Nephron progenitor cell (in vitro differentiated cells): Measurements from ENCODE around the gene CERK.

ENCODE experiments used
- DNase-seq: peaks from one replicate; pipeline ENCODE4 v3.0.0; 2021
- H3K27ac Mint-ChIP-seq: 2 replicates; pipeline ENCODE4 v1.8.0; 2021; ENCODE audit warnings: mild to moderate bottlenecking, moderate library complexity, mixed read lengths
- H3K27me3 Mint-ChIP-seq: 2 replicates; pipeline ENCODE4 v1.8.0; 2021; ENCODE audit warnings: mild to moderate bottlenecking, low read depth, mixed read lengths; ENCODE audit not compliant: poor library complexity
- H3K36me3 Mint-ChIP-seq: 2 replicates; pipeline ENCODE4 v1.8.0; 2021; ENCODE audit warnings: low read depth, mixed read lengths
- H3K4me1 Mint-ChIP-seq: 2 replicates; pipeline ENCODE4 v1.8.0; 2021; ENCODE audit warnings: mixed read lengths
- H3K4me3 Mint-ChIP-seq: 2 replicates; pipeline ENCODE4 v1.8.0; 2021; ENCODE audit warnings: mild to moderate bottlenecking, moderate library complexity, mixed read lengths
- H3K9me3 Mint-ChIP-seq: 2 replicates; pipeline ENCODE4 v1.8.0; 2021; ENCODE audit warnings: mild to moderate bottlenecking, moderate library complexity, mixed read lengths
- CTCF ChIP-seq: fragments of 200-600 bp; sonication (generic); IDR thresholded peaks from 2 replicates; pipeline ENCODE4 v1.5.0; 2021; ENCODE audit warnings: antibody characterized with exemption

CERK gene

GRCh38 chr22:46757104-46757503, 19.1 kb upstream of the CERK start:
- TF ChIP-seq CTCF, result no peak
- Mint-ChIP-seq H3K36me3 (peaks cover 26% of the 10 kb centered on the region), H3K27ac (no peak overlapping the region), H3K9me3 (peaks cover 20% of the 10 kb centered on the region), H3K4me1 (peaks cover 26% of the 10 kb centered on the region), H3K27me3 (peaks cover 3% of the 10 kb centered on the region), H3K4me3 (no peak overlapping the region)
- no peak for DNase-seq

GRCh38 chr22:46756097-46756496, 18.0 kb upstream of the CERK start:
- H3K27ac Mint-ChIP-seq, result no peak overlapping the region
- peaks cover 20% of the 10 kb centered on the region for H3K9me3 Mint-ChIP-seq
- no peak for DNase-seq
- H3K27me3 Mint-ChIP-seq, result peaks cover 3% of the 10 kb centered on the region
- H3K4me1 Mint-ChIP-seq, result peaks cover 22% of the 10 kb centered on the region
- H3K36me3 Mint-ChIP-seq, result peaks cover 26% of the 10 kb centered on the region
- H3K4me3 Mint-ChIP-seq, result no peak overlapping the region
- TF ChIP-seq CTCF, result no peak

GRCh38 chr22:46755525-46755924, 17.5 kb upstream of the CERK start:
- no peak for TF ChIP-seq CTCF
- no peak for DNase-seq
- H3K4me1 Mint-ChIP-seq, result peaks cover 22% of the 10 kb centered on the region
- H3K27me3 Mint-ChIP-seq, result peaks cover 3% of the 10 kb centered on the region
- H3K9me3 Mint-ChIP-seq, result peaks cover 20% of the 10 kb centered on the region
- H3K27ac Mint-ChIP-seq, result no peak overlapping the region
- peaks cover 22% of the 10 kb centered on the region for H3K36me3 Mint-ChIP-seq
- H3K4me3 Mint-ChIP-seq, result no peak overlapping the region

- peaks cover 7% of the 10 kb centered on the region for H3K27me3 Mint-ChIP-seq
- H3K27ac Mint-ChIP-seq, result no peak overlapping the region
- H3K9me3 Mint-ChIP-seq, result peaks cover 20% of the 10 kb centered on the region
- no peak for TF ChIP-seq CTCF
- DNase-seq, result no peak
- peaks cover 22% of the 10 kb centered on the region for H3K36me3 Mint-ChIP-seq
- peaks cover 24% of the 10 kb centered on the region for H3K4me1 Mint-ChIP-seq
- H3K4me3 Mint-ChIP-seq, result no peak overlapping the region
Observed at GRCh38 chr22:46754826-46755225, 16.8 kb upstream of the CERK start.

GRCh38 chr22:46754110-46754799, 16.2 kb upstream of the CERK start:
- peaks cover 7% of the 10 kb centered on the region for H3K27me3 Mint-ChIP-seq
- H3K4me3 Mint-ChIP-seq, result no peak overlapping the region
- DNase-seq, result no peak
- peaks cover 22% of the 10 kb centered on the region for H3K36me3 Mint-ChIP-seq
- no peak for TF ChIP-seq CTCF
- H3K27ac Mint-ChIP-seq, result no peak overlapping the region
- H3K9me3 Mint-ChIP-seq, result peaks cover 20% of the 10 kb centered on the region
- H3K4me1 Mint-ChIP-seq, result peaks cover 29% of the 10 kb centered on the region

GRCh38 chr22:46753761-46754109, 15.7 kb upstream of the CERK start:
- Mint-ChIP-seq H3K4me3 (no peak overlapping the region), H3K4me1 (peaks cover 28% of the 10 kb centered on the region), H3K27me3 (peaks cover 6% of the 10 kb centered on the region), H3K27ac (no peak overlapping the region), H3K9me3 (peaks cover 20% of the 10 kb centered on the region), H3K36me3 (peaks cover 19% of the 10 kb centered on the region)
- TF ChIP-seq CTCF, result no peak
- no peak for DNase-seq
